ENCODE results near the gene UVRAG. TPM values are rescaled to one million over a fixed set of nuclear protein-coding genes. Genes with fewer than 3 reads are reported as not detected.

Gene UVRAG
- 15.6 and 19.5 TPM in 2 replicates for total RNA-seq (2014; rRNA removed; shearing (Covaris generic))

DNA sequence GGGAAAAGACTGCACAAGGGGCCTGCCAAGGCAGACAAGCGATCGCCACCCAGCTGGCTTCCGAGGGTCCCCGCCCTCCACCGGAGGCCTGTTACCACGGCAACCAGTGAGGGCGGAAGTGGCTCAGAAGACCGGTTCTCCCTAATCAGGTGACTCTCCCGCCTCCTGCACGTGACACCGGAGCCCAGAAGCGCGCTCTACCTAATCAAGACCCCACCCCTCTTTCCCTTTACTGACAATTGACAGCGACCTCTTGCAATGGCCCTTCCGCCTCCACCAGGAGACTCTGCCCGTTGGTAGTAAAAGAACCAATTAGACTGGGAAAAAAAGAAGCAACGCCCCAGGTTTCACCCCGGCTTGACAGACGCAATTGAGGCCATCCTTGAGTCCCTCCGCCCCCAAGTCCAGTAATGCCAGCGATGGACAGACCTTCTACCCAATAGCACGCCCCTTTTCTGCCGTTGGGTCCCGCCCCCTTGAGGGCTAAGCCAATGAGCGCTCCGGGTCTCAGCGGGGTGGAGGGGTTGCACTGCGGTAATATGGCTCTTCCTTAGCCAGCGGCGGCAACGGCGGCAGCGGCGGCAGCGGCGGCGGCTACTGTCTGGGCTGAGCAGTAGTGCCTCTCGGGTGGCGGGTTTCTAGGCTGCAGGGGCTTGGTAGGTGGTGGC, at the start of gene UVRAG:
TSS of gene UVRAG (plus strand) at position 534 of the 668 bp plus-strand sequence. CDS start 198 bp downstream, outside the sequence.

DNA sequence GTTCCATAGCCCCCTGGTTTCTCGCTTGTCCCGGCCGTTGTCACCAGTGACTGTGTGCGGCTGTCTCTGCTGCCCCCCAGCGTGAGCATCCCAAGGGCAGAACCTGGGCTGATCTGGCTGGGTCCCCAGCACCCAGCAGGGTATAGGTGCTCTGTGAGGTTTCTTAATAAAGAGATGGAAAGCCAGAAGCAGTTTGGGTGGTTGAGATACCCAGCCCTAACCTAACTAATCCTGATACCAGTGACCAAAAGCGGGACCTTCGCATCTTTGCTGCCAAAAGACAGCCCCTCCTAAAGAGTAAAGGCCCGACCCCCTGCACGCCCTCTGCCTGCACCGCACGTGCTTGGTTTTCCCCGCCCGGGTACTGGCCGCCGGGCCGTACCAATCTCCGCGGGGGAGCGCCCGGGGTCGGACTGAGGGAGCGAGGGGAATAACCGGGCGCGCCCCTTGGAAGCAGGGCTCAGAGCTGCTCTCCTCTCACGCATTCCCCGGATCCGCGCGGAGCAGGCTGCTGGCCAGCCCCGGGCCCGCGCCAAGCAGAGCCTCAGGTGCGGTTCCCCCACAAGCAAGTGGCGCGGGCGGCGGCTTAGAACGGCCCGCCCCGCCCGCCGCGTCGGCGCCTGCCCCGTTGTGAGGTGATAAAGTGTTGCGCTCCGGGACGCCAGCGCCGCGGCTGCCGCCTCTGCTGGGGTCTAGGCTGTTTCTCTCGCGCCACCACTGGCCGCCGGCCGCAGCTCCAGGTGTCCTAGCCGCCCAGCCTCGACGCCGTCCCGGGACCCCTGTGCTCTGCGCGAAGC, 46.7 kb upstream of the UVRAG start, which contains the start of gene DGAT2:
TSS of gene DGAT2 (plus strand) at position 667 of the 797 bp plus-strand sequence. CDS start 214 bp downstream, outside the sequence.

Small RNAs within 50 kb of the gene (small RNA-seq; reads per million reads assigned to genes)
- gene RF00019 = not detected
- gene RNA5SP344 = 0.21 reads per million

Other genes starting within 250 kb of the UVRAG start
- gene MAP6, start 146.2 kb upstream of the UVRAG start, total RNA-seq (2014; rRNA removed; shearing (Covaris generic)) = 0.30 TPM in 1 of 2 replicates, not detected in the other
- gene MOGAT2, start 97.4 kb upstream of the UVRAG start, total RNA-seq (2014; rRNA removed; shearing (Covaris generic)) = not detected in 2 replicates
- 3.9 and 7.3 TPM in 2 replicates for gene DGAT2, start 46.4 kb upstream of the UVRAG start, total RNA-seq (2014; rRNA removed; shearing (Covaris generic))

All from A375 (cell line).